ENCODE data around the gene RELCH. TPM values are rescaled to one million over a fixed set of nuclear protein-coding genes. Genes with fewer than 3 reads are reported as not detected.

The RELCH gene
- total and polyA plus RNA-seq, 2 of the 13 experiments (the other 11 are each of a cell fraction or from before 2014, with no cell fraction given) = 5.6 to 31.7 TPM

GRCh38 chr18:62186774-62187542 lies at the start of gene RELCH, which contains the start of gene PIGN (continued):
- TF ChIP-seq PBX3 (CRISPR knock-in tag; IDR thresholded peaks at IDR 0.05; ENCODE audit: borderline replicate concordance) = no peak
- no peak for TF ChIP-seq FOXJ3 (CRISPR knock-in tag; IDR thresholded peaks at IDR 0.05; ENCODE audit: borderline replicate concordance)
- TF ChIP-seq EEA1 (CRISPR knock-in tag; IDR thresholded peaks at IDR 0.05; ENCODE audit: borderline replicate concordance) = peak; percentile 65; the same call in 1 of the 2 replicates
- TF ChIP-seq MNT (IDR thresholded peaks at IDR 0.05) = peak; percentile 30
- 0 out of 2 replicates have a peak, but pooled peaks have one; percentile 18 for TF ChIP-seq MYNN (CRISPR knock-in tag; IDR thresholded peaks at IDR 0.05; ENCODE audit: low read depth)
- peak; percentile 42; the same call in 1 of the 2 replicates for TF ChIP-seq ZNF143 (CRISPR knock-in tag; IDR thresholded peaks at IDR 0.05)
- TF ChIP-seq ZNF550 (CRISPR knock-in tag; IDR thresholded peaks at IDR 0.05; ENCODE audit: borderline replicate concordance) = no peak
- TF ChIP-seq ZNF256 (CRISPR knock-in tag; conservative IDR thresholded peaks at IDR 0.05) = no peak
- TF ChIP-seq HNF4G (IDR thresholded peaks at IDR 0.05; ENCODE audit: borderline replicate concordance, low read depth, low read length) = no peak
- TF ChIP-seq HNF4G (CRISPR knock-in tag; IDR thresholded peaks at IDR 0.05; ENCODE audit: borderline replicate concordance, low read depth) = no peak
- TF ChIP-seq ZMAT3 (CRISPR knock-in tag; conservative IDR thresholded peaks at IDR 0.05) = peak; percentile 57; the same call in 1 of the 2 replicates
- no peak for TF ChIP-seq ZBTB33 (CRISPR knock-in tag; IDR thresholded peaks at IDR 0.05)
- peak; percentile 11; the same call in 1 of the 2 replicates for TF ChIP-seq GMEB1 (CRISPR knock-in tag; IDR thresholded peaks at IDR 0.05; ENCODE audit: borderline replicate concordance)
- no peak for TF ChIP-seq ZFP1 (CRISPR knock-in tag; IDR thresholded peaks at IDR 0.05)
- no peak for TF ChIP-seq MTA1 (CRISPR knock-in tag; IDR thresholded peaks at IDR 0.05; ENCODE audit: borderline replicate concordance)
- TF ChIP-seq ZSCAN25 (CRISPR knock-in tag; IDR thresholded peaks at IDR 0.05) = no peak
- peak; percentile 66; the same call in 1 of the 2 replicates for TF ChIP-seq ZNF235 (CRISPR knock-in tag; IDR thresholded peaks at IDR 0.05; ENCODE audit: borderline replicate concordance)
- TF ChIP-seq NAIF1 (CRISPR knock-in tag; IDR thresholded peaks at IDR 0.05; ENCODE audit: borderline replicate concordance) = 0 out of 2 replicates have a peak, but pooled peaks have one; percentile 32
- no peak; the same call in 1 of the 2 replicates for TF ChIP-seq BRF2 (CRISPR knock-in tag; IDR thresholded peaks at IDR 0.05)
